HCT116 (cell line): Measurements from ENCODE around the gene USP3. TPM values are rescaled to one million over a fixed set of nuclear protein-coding genes. Genes with fewer than 3 reads are reported as not detected.

Experiments
- ATAC-seq: fragments of 200-7000 bp; cut with Tn5 transposase; 2 replicates; pipeline ENCODE4 v1.9.1; 2020; ENCODE audit warnings: mild to moderate bottlenecking, moderate library complexity
- BruUV-seq: library from RNA; stranded (reverse); fragments of 400-500 nt; replicated peaks from 2 replicates; lab custom pipeline; 2021; lab: Mats Ljungman, UMichigan
- CTCF ChIA-PET: fragments of 300-600 bp; sonication (Branson Sonifier 250); formaldehyde crosslinking; loops from one replicate; lab custom pipeline; 2021; ENCODE audit warnings: antibody characterized with exemption; lab: Charles Lee
- POLR2A ChIA-PET: fragments of 300-600, 350-600 bp; sonication (Branson Sonifier 250); formaldehyde crosslinking; loops from one replicate; lab custom pipeline; 2021; ENCODE audit warnings: antibody characterized with exemption; lab: Charles Lee
- RAD21 ChIA-PET, 2 experiments: fragments of 300-600 bp; sonication (Branson Sonifier 250); formaldehyde crosslinking; loops; one replicate each; lab custom pipeline; 2023; ENCODE audit warnings: low total read pairs in 2 of 2; ENCODE audit not compliant: uncharacterized antibody in 2 of 2, unreplicated experiment in 2 of 2, low non-redundant PET in 1 of 2; lab: Charles Lee
- DNase-seq: peaks from one replicate; pipeline ENCODE4 v3.0.0-alpha.2; 2010; ENCODE audit warnings: low read depth, low spot score
- H2AFZ ChIP-seq: fragments of 200-600 bp; shearing (Covaris generic), sonication (generic); 2 replicates; pipeline ENCODE4 v1.6.1; 2017; ENCODE audit warnings: low read depth, mixed run types, mixed read lengths, antibody characterized with exemption, low read length; ENCODE audit not compliant: poor library complexity, severe bottlenecking
- H3K27ac ChIP-seq: 2 replicates; pipeline ENCODE4 v1.5.1; 2012; ENCODE audit warnings: low read depth, low read length
- H3K27me3 ChIP-seq: fragments of 200-600 bp; sonication (generic); 2 replicates; pipeline ENCODE4 v1.6.1; 2016; ENCODE audit warnings: mixed run types, low read length, mixed read lengths; ENCODE audit not compliant: insufficient read depth
- H3K36me3 ChIP-seq, 2 experiments: fragments of 200-500 bp in 1 of 2; fragments of 200-600 bp in 1 of 2; sonication (Bioruptor generic) in 1 of 2; sonication (generic) in 1 of 2; 2 replicates each; pipeline versions ENCODE4 v1.5.1 to v1.6.1; 2014 to 2016; ENCODE audit warnings: low read length in 2 of 2, inconsistent platforms in 1 of 2, mixed read lengths in 1 of 2, mixed run types in 1 of 2; ENCODE audit not compliant: insufficient read depth in 2 of 2, control insufficient read depth in 1 of 2
- H3K4me1 ChIP-seq, 2 experiments: fragments of 200-600 bp in 1 of 2; sonication (generic) in 1 of 2; 2 replicates each; pipeline versions ENCODE4 v1.5.1 to v1.6.1; 2012 to 2017; ENCODE audit warnings: low read length in 2 of 2, inconsistent platforms in 1 of 2, mild to moderate bottlenecking in 1 of 2, mixed read lengths in 1 of 2, mixed run types in 1 of 2, moderate library complexity in 1 of 2; ENCODE audit not compliant: insufficient read depth in 2 of 2, control insufficient read depth in 1 of 2
- H3K4me2 ChIP-seq: fragments of 200-600 bp; sonication (generic); 2 replicates; pipeline ENCODE4 v1.6.1; 2017; ENCODE audit warnings: mixed run types, low read length, mixed read lengths
- H3K4me3 ChIP-seq, 2 experiments: fragments of 200-600 bp in 1 of 2; sonication (generic) in 1 of 2; replicated peaks in 1 of 2; 2 replicates each; pipeline ENCODE4 v1.5.1; 2011 to 2016; ENCODE audit warnings: low read length in 2 of 2, control low read depth in 1 of 2, low read depth in 1 of 2, mild to moderate bottlenecking in 1 of 2, mixed read lengths in 1 of 2, mixed run types in 1 of 2
- H3K79me2 ChIP-seq: fragments of 200-600 bp; sonication (generic); 2 replicates; pipeline ENCODE4 v1.6.1; 2017; ENCODE audit warnings: mild to moderate bottlenecking, mixed run types, low read length, moderate library complexity, mixed read lengths; ENCODE audit not compliant: insufficient read depth
- H3K9ac ChIP-seq: fragments of 200-600 bp; sonication (generic); 2 replicates; pipeline ENCODE4 v1.6.1; 2016; ENCODE audit warnings: low read length, mixed read lengths
- H3K9me2 ChIP-seq: fragments of 200-600 bp; sonication (generic), shearing (Covaris generic); 2 replicates; pipeline ENCODE4 v1.6.1; 2017; ENCODE audit warnings: mixed run types, mild to moderate bottlenecking, moderate library complexity; ENCODE audit not compliant: insufficient read depth
- H3K9me3 ChIP-seq, 2 experiments: fragments of 200-500 bp in 1 of 2; fragments of 200-600 bp in 1 of 2; sonication (Bioruptor generic) in 1 of 2; sonication (generic) in 1 of 2; 2 replicates each; pipeline ENCODE4 v1.6.1; 2014 to 2017; ENCODE audit warnings: low read length in 2 of 2, mixed read lengths in 2 of 2, inconsistent platforms in 1 of 2, low read depth in 1 of 2, mild to moderate bottlenecking in 1 of 2, mixed run types in 1 of 2, moderate library complexity in 1 of 2; ENCODE audit not compliant: control insufficient read depth in 1 of 2, insufficient read depth in 1 of 2
- H4K20me1 ChIP-seq: fragments of 200-600 bp; sonication (generic), shearing (Covaris generic); 2 replicates; pipeline ENCODE4 v1.6.1; 2017; ENCODE audit warnings: mixed run types, mild to moderate bottlenecking, moderate library complexity; ENCODE audit not compliant: insufficient read depth
- CBX3 ChIP-seq: IDR thresholded peaks from 2 replicates; pipeline ENCODE4 v1.6.1; 2012; ENCODE audit warnings: low read depth
- CEBPB ChIP-seq: IDR thresholded peaks from 2 replicates; pipeline ENCODE4 v1.6.1; 2012; ENCODE audit warnings: low read depth
- CTCF ChIP-seq, 3 experiments: fragments of 200-600 bp in 1 of 3; sonication (generic) in 1 of 3; IDR thresholded peaks in 2 of 3; conservative IDR thresholded peaks in 1 of 3; 2 replicates each; pipeline ENCODE4 v1.5.1; 2012 to 2017; ENCODE audit warnings: low read depth in 2 of 3, low read length in 2 of 3, antibody characterized with exemption in 1 of 3, borderline replicate concordance in 1 of 3, control low read depth in 1 of 3, mild to moderate bottlenecking in 1 of 3, mixed read lengths in 1 of 3, mixed run types in 1 of 3, moderate library complexity in 1 of 3; ENCODE audit not compliant: insufficient read depth in 1 of 3
- EGR1 ChIP-seq: IDR thresholded peaks from 2 replicates; pipeline ENCODE4 v1.6.1; 2012; ENCODE audit warnings: low read depth
- ELF1 ChIP-seq: IDR thresholded peaks from 2 replicates; pipeline ENCODE4 v1.6.1; 2012; ENCODE audit warnings: low read depth, borderline replicate concordance
- EZH2 ChIP-seq: fragments of 200-600 bp; sonication (generic); IDR thresholded peaks from 2 replicates; pipeline ENCODE4 v1.6.1; 2017; ENCODE audit warnings: antibody characterized with exemption, mixed run types
- FOSL1 ChIP-seq: IDR thresholded peaks from 2 replicates; pipeline ENCODE4 v1.6.1; 2012; ENCODE audit warnings: low read depth
- MAX ChIP-seq: IDR thresholded peaks from 2 replicates; pipeline ENCODE4 v1.6.1; 2012
- POLR2AphosphoS5 ChIP-seq: IDR thresholded peaks from 2 replicates; pipeline ENCODE4 v1.6.1; 2011; ENCODE audit warnings: mild to moderate bottlenecking, low read depth, low read length, moderate library complexity
- RAD21 ChIP-seq: IDR thresholded peaks from 2 replicates; pipeline ENCODE4 v1.6.1; 2012; ENCODE audit warnings: low read depth, mild to moderate bottlenecking
- REST ChIP-seq: IDR thresholded peaks from 2 replicates; pipeline ENCODE4 v1.6.1; 2012; ENCODE audit warnings: low read depth
- SIN3A ChIP-seq: IDR thresholded peaks from 2 replicates; pipeline ENCODE4 v1.6.1; 2012; ENCODE audit warnings: low read depth
- SP1 ChIP-seq: IDR thresholded peaks from 2 replicates; pipeline ENCODE4 v1.6.1; 2012; ENCODE audit warnings: low read depth
- SRF ChIP-seq: IDR thresholded peaks from 2 replicates; pipeline ENCODE4 v1.6.1; 2012; ENCODE audit warnings: low read depth
- intact Hi-C: fragments of 100-400 bp; cut with micrococcal nuclease; formaldehyde crosslinking; loops from 2 replicates; pipeline ENCODE4 v1.10.0; 2022
- total RNA-seq: library from RNA; stranded (reverse); gene quantifications from one replicate; pipeline ENCODE4 v1.2.1, GENCODE V29; 2021; ENCODE audit not compliant: unreplicated experiment

The USP3 gene
- total RNA-seq, 1 experiment from 2014 or later: 61.6 TPM

GRCh38 chr15:63597038-63597790 lies 92.8 kb downstream of the USP3 start, which contains the start of gene FBXL22:
FBXL22 (plus strand) TSS chr15:63597387; CDS start chr15:63597393, 6 bp downstream.
- Histone ChIP-seq H3K4me1 (peaks cover 13 to 31% of the 10 kb centered on the region in 2 experiments; a peak in 3 of 4 replicates), H4K20me1 (no peaks in the 10 kb centered on the region), H3K4me2 (no peak within 1 kb of the TSS), H3K79me2 (no peaks in the 10 kb centered on the region), H3K4me3 (no peak within 1 kb of the TSS), H2AFZ (no peak within 1 kb of the TSS), H3K9ac (no peak within 1 kb of the TSS), H3K9me2 (no peaks in the 10 kb centered on the region), H3K36me3 (peaks cover 6 to 7% of the 10 kb centered on the region in 2 experiments; a peak in 1 of 4 replicates), H3K27ac (no peak within 1 kb of the TSS), H3K27me3 (no peaks in the 10 kb centered on the region), H3K9me3 (no peaks in the 10 kb centered on the region)
- DNase-seq: no peak
- RAD21 ChIA-PET: interaction anchor here in 1 of 2 experiments (1.4 kb wide), 1 partner anchor 131 kb away, joined by 3 read pairs; no protein-coding TSS in a partner anchor
- POLR2A ChIA-PET: no interaction called here
- ATAC-seq: no peak
- CTCF ChIA-PET: interaction anchor here (1.1 to 1.4 kb wide), 2 partner anchors 13 to 130 kb away, joined by 3 to 6 read pairs; no protein-coding TSS in a partner anchor
- TSS peak; percentile 31 for BruUV-seq
- TF ChIP-seq EGR1: no peak
- TF ChIP-seq CEBPB: no peak
- no peak for TF ChIP-seq FOSL1
- no peak for TF ChIP-seq CBX3
- no peak for TF ChIP-seq EZH2
- intact Hi-C loops: loop anchor here (5.0 kb wide), 1 partner anchor 310 kb away; no protein-coding TSS in a partner anchor

- Histone ChIP-seq H2AFZ (no peak overlapping the region), H3K9me2 (no peaks in the 10 kb centered on the region), H3K36me3 (peaks cover 4 to 6% of the 10 kb centered on the region in 2 experiments; a peak in 1 of 4 replicates), H3K4me3 (no peak overlapping the region), H3K4me2 (no peak overlapping the region), H4K20me1 (no peaks in the 10 kb centered on the region), H3K27me3 (no peaks in the 10 kb centered on the region), H3K27ac (no peak overlapping the region), H3K9ac (no peak overlapping the region), H3K79me2 (no peaks in the 10 kb centered on the region), H3K9me3 (no peaks in the 10 kb centered on the region), H3K4me1 (peaks cover 13 to 31% of the 10 kb centered on the region in 2 experiments; a peak in 3 of 4 replicates)
- RAD21 ChIA-PET: no interaction called here
- BruUV-seq: no TSS peak
- POLR2A ChIA-PET: no interaction called here
- no peak for ATAC-seq
- intact Hi-C loops: loop anchor here (5.0 kb wide), 1 partner anchor 311 kb away; no protein-coding TSS in a partner anchor
- no peak for DNase-seq
- CTCF ChIA-PET: interaction anchor here (1.1 kb wide), 1 partner anchor 12 kb away, joined by 3 read pairs; no protein-coding TSS in a partner anchor
- no peak for TF ChIP-seq SP1
- TF ChIP-seq POLR2AphosphoS5: no peak
- TF ChIP-seq REST: no peak
- no peak for TF ChIP-seq ELF1
- no peak for TF ChIP-seq CEBPB
- TF ChIP-seq CTCF (IDR thresholded peaks at IDR 0.05 in 2 of 3, conservative IDR thresholded peaks at IDR 0.05 in 1 of 3; ENCODE audit: borderline replicate concordance in 1 of 3, insufficient read depth in 1 of 3, low read depth in 2 of 3, low read length in 2 of 3): no peak
- no peak for TF ChIP-seq MAX
- no peak for TF ChIP-seq SIN3A
- TF ChIP-seq RAD21: no peak
- TF ChIP-seq CBX3: no peak
- TF ChIP-seq SRF: no peak
Observed at GRCh38 chr15:63597821-63598220, 93.4 kb downstream of the USP3 start.
